Ishikawa (cell line): ENCODE results near the gene SBK3.

Source experiments
- CEBPB ChIP-seq: IDR thresholded peaks from 2 replicates; pipeline ENCODE4 v1.6.1; 2012
- CREB1 ChIP-seq: IDR thresholded peaks from 2 replicates; pipeline ENCODE4 v1.6.1; 2012; ENCODE audit warnings: low read depth
- EGR1 ChIP-seq: IDR thresholded peaks from 2 replicates; pipeline ENCODE4 v1.6.1; 2012
- EP300 ChIP-seq: IDR thresholded peaks from 2 replicates; pipeline ENCODE4 v1.6.1; 2012; ENCODE audit warnings: borderline replicate concordance
- FOXM1 ChIP-seq: IDR thresholded peaks from 2 replicates; pipeline ENCODE4 v1.6.1; 2012; ENCODE audit warnings: low read depth, borderline replicate concordance
- NFIC ChIP-seq: IDR thresholded peaks from 2 replicates; pipeline ENCODE4 v1.6.1; 2012
- RAD21 ChIP-seq: IDR thresholded peaks from 2 replicates; pipeline ENCODE4 v1.6.1; 2012; ENCODE audit warnings: low read depth
- TAF1 ChIP-seq: IDR thresholded peaks from 2 replicates; pipeline ENCODE4 v1.6.1; 2012; ENCODE audit warnings: low read depth, mild to moderate bottlenecking
- TCF12 ChIP-seq: IDR thresholded peaks from 2 replicates; pipeline ENCODE4 v1.6.1; 2012; ENCODE audit warnings: low read depth
- TEAD4 ChIP-seq: IDR thresholded peaks from 2 replicates; pipeline ENCODE4 v1.6.1; 2012
- YY1 ChIP-seq: IDR thresholded peaks from 2 replicates; pipeline ENCODE4 v1.6.1; 2012; ENCODE audit warnings: low read depth
- ZBTB7A ChIP-seq: IDR thresholded peaks from 2 replicates; pipeline ENCODE4 v1.6.1; 2012; ENCODE audit warnings: low read depth
- TF ChIP-seq, protein P1 (sequence below): IDR thresholded peaks from 2 replicates; pipeline ENCODE4 v1.6.1; 2012; ENCODE audit warnings: low read depth, mild to moderate bottlenecking
- TF ChIP-seq, protein P2 (sequence below): IDR thresholded peaks from 2 replicates; pipeline ENCODE4 v1.6.1; 2012
- TF ChIP-seq, protein P3 (sequence below): IDR thresholded peaks from 2 replicates; pipeline ENCODE4 v1.6.1; 2012

The SBK3 gene

DNA sequence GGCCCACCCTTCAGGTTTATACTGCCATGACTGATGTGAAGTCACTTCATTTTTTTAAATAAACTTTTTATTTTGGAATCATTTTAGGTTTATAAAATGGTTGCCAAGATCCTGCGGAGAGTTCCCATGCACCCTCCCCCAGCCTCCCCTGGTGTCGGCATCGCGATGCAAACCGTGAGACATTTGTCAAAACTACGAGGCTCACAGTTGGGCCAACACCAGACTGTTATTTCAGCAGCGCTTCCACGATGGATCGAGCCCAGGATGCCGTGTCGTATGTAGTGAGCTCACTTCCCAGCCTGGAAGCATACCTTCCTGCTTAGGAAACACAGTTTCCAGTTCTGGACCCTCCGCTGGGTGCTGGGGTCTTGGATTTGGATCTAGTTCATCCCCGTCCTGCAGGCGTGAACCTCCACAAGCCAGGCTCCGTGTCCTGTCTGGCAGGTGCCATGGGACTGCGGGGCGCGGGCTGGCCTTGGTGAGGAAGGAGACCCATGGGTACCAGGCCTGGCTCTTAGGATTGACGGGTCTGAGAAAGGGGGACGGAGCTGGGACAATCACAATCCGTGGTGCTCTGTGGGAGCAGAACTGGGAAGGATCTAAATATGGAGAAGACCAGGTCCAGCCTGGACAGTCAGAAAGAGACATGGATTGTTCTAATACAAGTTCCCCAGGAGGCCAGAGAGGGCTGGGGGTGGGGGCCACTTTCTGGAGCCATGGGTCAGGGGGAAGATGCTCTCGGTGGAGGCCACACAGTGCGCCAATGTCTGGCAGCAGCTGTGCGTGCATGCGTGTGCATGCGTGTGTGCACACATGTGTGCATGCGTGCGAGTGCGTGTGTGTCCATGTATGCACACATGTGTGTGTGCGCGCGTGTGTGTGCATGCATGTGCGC lies 6.0 kb downstream of the SBK3 start:
- TF ChIP-seq CEBPB (no peak), RAD21 (no peak), TCF12 (no peak), EP300 (no peak), TEAD4 (no peak), NFIC (no peak), ZBTB7A (no peak), CREB1 (no peak), EGR1 (no peak), YY1 (no peak)
- TF ChIP-seq, protein P1, sequence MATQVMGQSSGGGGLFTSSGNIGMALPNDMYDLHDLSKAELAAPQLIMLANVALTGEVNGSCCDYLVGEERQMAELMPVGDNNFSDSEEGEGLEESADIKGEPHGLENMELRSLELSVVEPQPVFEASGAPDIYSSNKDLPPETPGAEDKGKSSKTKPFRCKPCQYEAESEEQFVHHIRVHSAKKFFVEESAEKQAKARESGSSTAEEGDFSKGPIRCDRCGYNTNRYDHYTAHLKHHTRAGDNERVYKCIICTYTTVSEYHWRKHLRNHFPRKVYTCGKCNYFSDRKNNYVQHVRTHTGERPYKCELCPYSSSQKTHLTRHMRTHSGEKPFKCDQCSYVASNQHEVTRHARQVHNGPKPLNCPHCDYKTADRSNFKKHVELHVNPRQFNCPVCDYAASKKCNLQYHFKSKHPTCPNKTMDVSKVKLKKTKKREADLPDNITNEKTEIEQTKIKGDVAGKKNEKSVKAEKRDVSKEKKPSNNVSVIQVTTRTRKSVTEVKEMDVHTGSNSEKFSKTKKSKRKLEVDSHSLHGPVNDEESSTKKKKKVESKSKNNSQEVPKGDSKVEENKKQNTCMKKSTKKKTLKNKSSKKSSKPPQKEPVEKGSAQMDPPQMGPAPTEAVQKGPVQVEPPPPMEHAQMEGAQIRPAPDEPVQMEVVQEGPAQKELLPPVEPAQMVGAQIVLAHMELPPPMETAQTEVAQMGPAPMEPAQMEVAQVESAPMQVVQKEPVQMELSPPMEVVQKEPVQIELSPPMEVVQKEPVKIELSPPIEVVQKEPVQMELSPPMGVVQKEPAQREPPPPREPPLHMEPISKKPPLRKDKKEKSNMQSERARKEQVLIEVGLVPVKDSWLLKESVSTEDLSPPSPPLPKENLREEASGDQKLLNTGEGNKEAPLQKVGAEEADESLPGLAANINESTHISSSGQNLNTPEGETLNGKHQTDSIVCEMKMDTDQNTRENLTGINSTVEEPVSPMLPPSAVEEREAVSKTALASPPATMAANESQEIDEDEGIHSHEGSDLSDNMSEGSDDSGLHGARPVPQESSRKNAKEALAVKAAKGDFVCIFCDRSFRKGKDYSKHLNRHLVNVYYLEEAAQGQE: no peak
- TF ChIP-seq, protein P2, sequence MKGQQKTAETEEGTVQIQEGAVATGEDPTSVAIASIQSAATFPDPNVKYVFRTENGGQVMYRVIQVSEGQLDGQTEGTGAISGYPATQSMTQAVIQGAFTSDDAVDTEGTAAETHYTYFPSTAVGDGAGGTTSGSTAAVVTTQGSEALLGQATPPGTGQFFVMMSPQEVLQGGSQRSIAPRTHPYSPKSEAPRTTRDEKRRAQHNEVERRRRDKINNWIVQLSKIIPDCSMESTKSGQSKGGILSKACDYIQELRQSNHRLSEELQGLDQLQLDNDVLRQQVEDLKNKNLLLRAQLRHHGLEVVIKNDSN: no peak

DNA sequence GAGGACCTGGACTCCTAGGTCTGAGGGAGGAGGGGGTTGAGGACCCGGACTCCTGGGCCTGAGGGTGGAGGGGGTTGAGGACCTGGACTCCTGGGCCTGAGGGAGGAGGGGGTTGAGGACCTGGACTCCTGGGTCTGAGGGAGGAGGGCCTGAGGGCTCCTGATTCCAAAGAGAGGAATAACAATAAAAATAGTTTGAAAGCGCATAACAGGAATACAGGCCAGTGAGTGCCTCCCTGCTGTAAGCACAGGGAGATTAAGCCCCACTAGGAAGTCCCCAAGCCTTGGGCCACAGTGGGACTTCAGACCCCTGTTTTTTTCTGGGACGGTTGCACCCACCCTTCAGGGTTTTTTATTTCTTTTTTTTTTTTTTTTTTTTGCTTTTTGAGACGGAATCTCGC lies 7.2 kb downstream of the SBK3 start:
- no peak for TF ChIP-seq CREB1
- TF ChIP-seq ZBTB7A: no peak
- TF ChIP-seq, protein P2: no peak
- TF ChIP-seq YY1: no peak
- no peak for TF ChIP-seq CEBPB
- TF ChIP-seq, protein P1: no peak
- TF ChIP-seq TAF1: no peak

DNA sequence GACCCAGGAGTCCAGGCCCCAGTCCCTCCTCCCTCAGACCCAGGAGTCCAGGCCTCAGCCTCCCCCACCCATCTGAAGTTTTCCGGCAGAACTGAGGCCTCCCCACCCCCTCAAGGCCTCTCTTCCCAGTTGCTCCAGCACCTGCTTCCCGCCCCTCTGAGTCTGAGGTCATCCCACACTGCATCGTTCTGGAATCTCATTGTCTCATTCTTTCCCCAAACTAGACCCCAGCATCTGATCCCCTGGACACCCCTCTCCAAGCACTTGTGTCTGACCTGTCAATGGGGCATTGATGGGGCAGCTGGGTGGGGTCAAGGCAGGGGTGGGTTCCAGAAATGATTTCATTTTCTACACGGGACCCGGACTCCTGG lies 7.6 kb downstream of the SBK3 start:
- TF ChIP-seq TAF1 (no peak), TEAD4 (no peak), YY1 (no peak), NFIC (no peak), RAD21 (no peak), EP300 (no peak), CEBPB (no peak), ZBTB7A (no peak), TCF12 (no peak)
- TF ChIP-seq, protein P2: no peak
- TF ChIP-seq, protein P3, sequence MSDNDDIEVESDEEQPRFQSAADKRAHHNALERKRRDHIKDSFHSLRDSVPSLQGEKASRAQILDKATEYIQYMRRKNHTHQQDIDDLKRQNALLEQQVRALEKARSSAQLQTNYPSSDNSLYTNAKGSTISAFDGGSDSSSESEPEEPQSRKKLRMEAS: no peak

DNA sequence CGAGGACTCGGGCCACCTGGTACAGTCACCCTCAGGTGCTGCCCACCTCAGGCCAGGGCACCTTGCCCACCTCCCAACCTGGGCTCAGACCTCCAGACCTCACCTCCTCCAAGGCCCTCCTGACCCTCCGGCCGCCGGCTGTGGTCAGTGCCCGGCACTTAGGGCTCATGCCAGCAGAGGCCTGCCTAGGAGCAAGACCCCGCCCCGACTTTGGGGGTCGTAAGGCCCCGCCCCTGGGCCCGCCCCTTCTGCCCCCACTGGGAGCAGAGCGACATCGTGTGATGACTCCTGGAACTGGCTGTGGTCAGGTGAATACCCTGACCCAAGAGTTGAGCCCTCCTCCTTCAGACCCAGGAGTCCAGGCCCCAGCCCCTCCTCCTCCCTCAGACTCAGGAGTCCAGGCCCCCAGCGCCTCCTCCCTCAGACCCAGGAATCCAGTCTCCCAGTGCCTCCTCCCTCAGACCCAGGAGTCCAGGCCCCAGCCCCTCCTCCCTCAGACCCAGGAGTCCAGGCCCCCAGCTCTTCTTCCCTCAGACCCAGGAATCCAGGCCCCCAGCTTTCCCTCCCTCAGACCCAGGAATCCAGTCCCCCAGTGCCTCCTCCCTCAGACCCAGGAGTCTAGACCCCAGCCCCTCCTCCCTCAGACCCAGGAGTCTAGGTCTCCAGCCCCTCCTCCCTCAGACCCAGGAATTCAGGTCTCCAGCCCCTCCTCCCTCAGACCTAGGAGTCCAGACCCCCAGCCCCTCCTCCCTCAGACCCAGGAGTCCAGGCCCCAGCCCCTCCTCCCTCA lies 8.2 kb downstream of the SBK3 start, which contains the start of gene SBK2:
Gene SBK2, minus strand, starts transcription at position 183 of the 790 bp plus-strand sequence. CDS start 839 bp downstream, outside the sequence.
- no peak for TF ChIP-seq EGR1
- no peak for TF ChIP-seq EP300
- TF ChIP-seq NFIC: no peak
- peak; percentile 48; the same call in 1 of the 2 replicates for TF ChIP-seq RAD21

DNA sequence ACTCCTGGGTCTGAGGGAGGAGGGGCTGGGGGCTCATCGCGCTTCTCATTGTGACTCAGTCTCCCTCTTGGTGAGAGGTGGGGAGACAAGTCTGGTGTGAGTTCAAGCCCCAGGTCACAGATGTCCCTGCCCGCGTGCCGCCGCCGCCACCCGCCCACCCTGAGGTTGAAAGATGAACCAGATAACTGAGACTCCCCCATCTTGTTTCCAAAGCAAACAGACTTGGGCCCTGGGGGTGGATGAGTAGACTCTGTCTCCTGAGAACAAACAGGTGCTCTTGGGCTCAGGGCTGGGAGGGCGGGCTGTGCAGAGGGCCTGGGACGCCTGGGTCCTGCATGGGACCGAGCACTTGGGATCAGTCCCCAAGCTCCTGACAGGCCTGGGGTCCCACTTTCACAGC lies 9.0 kb downstream of the SBK3 start:
- TF ChIP-seq TEAD4: no peak
- no peak for TF ChIP-seq RAD21
- TF ChIP-seq ZBTB7A: no peak
- no peak for TF ChIP-seq EGR1
- TF ChIP-seq CREB1: no peak
- TF ChIP-seq TCF12: no peak
- no peak for TF ChIP-seq YY1

DNA sequence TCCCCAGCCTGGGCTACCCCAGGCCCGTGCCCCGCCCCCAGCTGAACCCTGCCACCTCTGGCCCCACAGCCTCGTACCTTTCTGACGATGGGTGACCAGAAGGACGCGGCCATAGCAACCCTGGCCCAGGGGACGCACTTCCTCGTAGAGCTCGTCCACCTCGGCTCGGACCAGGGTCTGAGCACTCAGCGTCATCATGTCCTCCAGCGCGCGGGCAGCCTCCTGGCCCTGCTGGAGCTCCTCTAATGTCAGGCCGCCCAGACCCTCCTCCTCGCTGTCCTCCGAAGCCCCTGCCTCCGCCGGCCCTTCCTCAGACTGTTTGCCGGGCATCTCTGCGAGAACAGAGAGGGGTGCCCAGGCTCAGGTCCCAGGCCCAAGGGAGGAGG lies 9.4 kb downstream of the SBK3 start:
- TF ChIP-seq, protein P1: no peak
- TF ChIP-seq CREB1 (no peak), FOXM1 (no peak), EGR1 (no peak), YY1 (no peak), RAD21 (no peak), EP300 (no peak), TEAD4 (no peak), CEBPB (no peak), NFIC (no peak)
- TF ChIP-seq, protein P2: no peak
